ENCODE data around the gene POLG. TPM values are rescaled to one million over a fixed set of nuclear protein-coding genes. Genes with fewer than 3 reads are reported as not detected.

Gene POLG
- total and polyA plus RNA-seq, 2 experiments from 2014 or later = 28.8 to 74.1 TPM

DNA sequence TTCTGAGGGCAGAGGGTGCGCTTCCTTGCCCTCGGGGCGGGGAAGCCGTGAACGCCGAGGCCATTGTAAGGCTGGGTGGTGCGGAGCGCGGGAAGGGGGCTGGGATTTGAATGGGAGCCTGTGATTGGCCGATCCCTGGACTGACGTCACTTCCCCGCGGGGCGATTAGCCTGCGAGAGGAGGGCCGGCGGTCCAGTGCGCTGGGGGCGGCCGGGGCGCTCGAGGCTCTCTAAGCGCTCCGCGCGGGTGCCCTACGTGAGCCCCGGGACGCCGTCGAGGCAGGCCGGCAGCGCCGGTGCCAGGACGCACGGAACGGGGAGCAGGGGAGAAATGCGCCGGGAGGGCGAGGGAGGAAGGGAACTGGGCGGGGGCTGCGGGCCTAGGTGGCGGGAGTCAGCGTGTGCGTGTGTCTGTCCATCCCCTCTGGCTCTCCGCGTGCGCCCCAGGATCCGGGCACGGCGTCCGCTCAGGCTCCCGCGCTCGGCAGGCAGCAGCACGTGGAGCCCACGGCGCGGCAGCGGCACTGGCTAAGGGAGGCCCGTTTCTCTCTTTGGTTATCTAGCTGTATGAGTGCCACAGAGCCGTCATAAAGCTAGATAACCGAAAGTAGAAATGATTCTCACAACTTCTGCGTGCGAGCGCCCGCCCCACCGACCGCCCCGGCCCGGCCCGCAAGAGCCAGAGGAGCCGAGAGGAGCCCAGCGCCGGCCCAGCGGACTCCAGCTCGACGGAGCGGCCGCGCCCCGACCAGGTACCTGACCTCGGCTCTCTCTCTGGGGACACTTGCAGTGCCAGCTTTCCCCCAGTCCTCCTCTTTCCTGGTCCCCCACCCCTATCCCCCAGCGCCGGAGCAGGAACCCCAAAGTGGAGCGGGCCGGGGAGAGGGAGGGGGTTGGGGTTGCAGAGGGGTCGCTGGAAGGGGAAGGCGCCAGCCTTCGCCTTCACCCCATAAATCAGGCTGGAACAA lies 33.1 kb upstream of the POLG start:
- peaks cover 37% of the 10 kb centered on the region for H3K4me1 ChIP-seq (ENCODE audit: insufficient read depth)
- ATAC-seq (peak; percentile 49), DNase-seq (ENCODE audit: low spot score) (peak; percentile 89)
- peaks cover 29% of the 10 kb centered on the region for H4K20me1 ChIP-seq (replicated peaks; ENCODE audit: insufficient read depth)
- H3K27me3 ChIP-seq (ENCODE audit: insufficient read depth) = peaks cover 100% of the 10 kb centered on the region
- H3K79me2 ChIP-seq (replicated peaks; ENCODE audit: insufficient read depth) = no peaks in the 10 kb centered on the region
- TF ChIP-seq EZH2phosphoT487 (IDR thresholded peaks at IDR 0.05; ENCODE audit: unreplicated experiment) (peak; percentile 66), ZNF114 (CRISPR knock-in tag; IDR thresholded peaks at IDR 0.05) (no peak), CREB1 (CRISPR knock-in tag; IDR thresholded peaks at IDR 0.05; ENCODE audit: low read depth) (peak; percentile 91), POLR2AphosphoS5 (IDR thresholded peaks at IDR 0.05; ENCODE audit: low read depth) (no peak; the same call in 1 of the 2 replicates), EZH2 (IDR thresholded peaks at IDR 0.05; ENCODE audit: low read depth, unreplicated experiment) (peak; percentile 69), NANOG (IDR thresholded peaks at IDR 0.05; ENCODE audit: borderline replicate concordance) (no peak), JUNB (IDR thresholded peaks at IDR 0.05; ENCODE audit: unreplicated experiment) (no peak), STAT1 (IDR thresholded peaks at IDR 0.05; ENCODE audit: unreplicated experiment) (no peak), ZNF331 (CRISPR knock-in tag; IDR thresholded peaks at IDR 0.05; ENCODE audit: low read depth) (no peak)
- TF ChIP-seq, protein P1, sequence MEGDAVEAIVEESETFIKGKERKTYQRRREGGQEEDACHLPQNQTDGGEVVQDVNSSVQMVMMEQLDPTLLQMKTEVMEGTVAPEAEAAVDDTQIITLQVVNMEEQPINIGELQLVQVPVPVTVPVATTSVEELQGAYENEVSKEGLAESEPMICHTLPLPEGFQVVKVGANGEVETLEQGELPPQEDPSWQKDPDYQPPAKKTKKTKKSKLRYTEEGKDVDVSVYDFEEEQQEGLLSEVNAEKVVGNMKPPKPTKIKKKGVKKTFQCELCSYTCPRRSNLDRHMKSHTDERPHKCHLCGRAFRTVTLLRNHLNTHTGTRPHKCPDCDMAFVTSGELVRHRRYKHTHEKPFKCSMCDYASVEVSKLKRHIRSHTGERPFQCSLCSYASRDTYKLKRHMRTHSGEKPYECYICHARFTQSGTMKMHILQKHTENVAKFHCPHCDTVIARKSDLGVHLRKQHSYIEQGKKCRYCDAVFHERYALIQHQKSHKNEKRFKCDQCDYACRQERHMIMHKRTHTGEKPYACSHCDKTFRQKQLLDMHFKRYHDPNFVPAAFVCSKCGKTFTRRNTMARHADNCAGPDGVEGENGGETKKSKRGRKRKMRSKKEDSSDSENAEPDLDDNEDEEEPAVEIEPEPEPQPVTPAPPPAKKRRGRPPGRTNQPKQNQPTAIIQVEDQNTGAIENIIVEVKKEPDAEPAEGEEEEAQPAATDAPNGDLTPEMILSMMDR (conservative IDR thresholded peaks at IDR 0.05; ENCODE audit: low read depth in 2 of 2) = no peak
- TF ChIP-seq, protein P2, sequence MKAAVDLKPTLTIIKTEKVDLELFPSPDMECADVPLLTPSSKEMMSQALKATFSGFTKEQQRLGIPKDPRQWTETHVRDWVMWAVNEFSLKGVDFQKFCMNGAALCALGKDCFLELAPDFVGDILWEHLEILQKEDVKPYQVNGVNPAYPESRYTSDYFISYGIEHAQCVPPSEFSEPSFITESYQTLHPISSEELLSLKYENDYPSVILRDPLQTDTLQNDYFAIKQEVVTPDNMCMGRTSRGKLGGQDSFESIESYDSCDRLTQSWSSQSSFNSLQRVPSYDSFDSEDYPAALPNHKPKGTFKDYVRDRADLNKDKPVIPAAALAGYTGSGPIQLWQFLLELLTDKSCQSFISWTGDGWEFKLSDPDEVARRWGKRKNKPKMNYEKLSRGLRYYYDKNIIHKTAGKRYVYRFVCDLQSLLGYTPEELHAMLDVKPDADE (IDR thresholded peaks at IDR 0.05) = no peak
- TF ChIP-seq, protein P3, sequence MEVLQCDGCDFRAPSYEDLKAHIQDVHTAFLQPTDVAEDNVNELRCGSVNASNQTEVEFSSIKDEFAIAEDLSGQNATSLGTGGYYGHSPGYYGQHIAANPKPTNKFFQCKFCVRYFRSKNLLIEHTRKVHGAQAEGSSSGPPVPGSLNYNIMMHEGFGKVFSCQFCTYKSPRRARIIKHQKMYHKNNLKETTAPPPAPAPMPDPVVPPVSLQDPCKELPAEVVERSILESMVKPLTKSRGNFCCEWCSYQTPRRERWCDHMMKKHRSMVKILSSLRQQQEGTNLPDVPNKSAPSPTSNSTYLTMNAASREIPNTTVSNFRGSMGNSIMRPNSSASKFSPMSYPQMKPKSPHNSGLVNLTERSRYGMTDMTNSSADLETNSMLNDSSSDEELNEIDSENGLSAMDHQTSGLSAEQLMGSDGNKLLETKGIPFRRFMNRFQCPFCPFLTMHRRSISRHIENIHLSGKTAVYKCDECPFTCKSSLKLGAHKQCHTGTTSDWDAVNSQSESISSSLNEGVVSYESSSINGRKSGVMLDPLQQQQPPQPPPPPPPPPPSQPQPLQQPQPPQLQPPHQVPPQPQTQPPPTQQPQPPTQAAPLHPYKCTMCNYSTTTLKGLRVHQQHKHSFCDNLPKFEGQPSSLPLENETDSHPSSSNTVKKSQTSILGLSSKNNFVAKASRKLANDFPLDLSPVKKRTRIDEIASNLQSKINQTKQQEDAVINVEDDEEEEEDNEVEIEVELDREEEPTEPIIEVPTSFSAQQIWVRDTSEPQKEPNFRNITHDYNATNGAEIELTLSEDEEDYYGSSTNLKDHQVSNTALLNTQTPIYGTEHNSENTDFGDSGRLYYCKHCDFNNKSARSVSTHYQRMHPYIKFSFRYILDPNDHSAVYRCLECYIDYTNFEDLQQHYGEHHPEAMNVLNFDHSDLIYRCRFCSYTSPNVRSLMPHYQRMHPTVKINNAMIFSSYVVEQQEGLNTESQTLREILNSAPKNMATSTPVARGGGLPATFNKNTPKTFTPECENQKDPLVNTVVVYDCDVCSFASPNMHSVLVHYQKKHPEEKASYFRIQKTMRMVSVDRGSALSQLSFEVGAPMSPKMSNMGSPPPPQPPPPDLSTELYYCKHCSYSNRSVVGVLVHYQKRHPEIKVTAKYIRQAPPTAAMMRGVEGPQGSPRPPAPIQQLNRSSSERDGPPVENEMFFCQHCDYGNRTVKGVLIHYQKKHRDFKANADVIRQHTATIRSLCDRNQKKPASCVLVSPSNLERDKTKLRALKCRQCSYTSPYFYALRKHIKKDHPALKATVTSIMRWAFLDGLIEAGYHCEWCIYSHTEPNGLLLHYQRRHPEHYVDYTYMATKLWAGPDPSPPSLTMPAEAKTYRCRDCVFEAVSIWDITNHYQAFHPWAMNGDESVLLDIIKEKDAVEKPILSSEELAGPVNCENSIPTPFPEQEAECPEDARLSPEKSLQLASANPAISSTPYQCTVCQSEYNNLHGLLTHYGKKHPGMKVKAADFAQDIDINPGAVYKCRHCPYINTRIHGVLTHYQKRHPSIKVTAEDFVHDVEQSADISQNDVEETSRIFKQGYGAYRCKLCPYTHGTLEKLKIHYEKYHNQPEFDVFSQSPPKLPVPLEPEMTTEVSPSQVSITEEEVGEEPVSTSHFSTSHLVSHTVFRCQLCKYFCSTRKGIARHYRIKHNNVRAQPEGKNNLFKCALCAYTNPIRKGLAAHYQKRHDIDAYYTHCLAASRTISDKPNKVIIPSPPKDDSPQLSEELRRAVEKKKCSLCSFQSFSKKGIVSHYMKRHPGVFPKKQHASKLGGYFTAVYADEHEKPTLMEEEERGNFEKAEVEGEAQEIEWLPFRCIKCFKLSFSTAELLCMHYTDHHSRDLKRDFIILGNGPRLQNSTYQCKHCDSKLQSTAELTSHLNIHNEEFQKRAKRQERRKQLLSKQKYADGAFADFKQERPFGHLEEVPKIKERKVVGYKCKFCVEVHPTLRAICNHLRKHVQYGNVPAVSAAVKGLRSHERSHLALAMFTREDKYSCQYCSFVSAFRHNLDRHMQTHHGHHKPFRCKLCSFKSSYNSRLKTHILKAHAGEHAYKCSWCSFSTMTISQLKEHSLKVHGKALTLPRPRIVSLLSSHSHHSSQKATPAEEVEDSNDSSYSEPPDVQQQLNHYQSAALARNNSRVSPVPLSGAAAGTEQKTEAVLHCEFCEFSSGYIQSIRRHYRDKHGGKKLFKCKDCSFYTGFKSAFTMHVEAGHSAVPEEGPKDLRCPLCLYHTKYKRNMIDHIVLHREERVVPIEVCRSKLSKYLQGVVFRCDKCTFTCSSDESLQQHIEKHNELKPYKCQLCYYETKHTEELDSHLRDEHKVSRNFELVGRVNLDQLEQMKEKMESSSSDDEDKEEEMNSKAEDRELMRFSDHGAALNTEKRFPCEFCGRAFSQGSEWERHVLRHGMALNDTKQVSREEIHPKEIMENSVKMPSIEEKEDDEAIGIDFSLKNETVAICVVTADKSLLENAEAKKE (CRISPR knock-in tag; IDR thresholded peaks at IDR 0.05) = no peak
- TF ChIP-seq, protein P4, sequence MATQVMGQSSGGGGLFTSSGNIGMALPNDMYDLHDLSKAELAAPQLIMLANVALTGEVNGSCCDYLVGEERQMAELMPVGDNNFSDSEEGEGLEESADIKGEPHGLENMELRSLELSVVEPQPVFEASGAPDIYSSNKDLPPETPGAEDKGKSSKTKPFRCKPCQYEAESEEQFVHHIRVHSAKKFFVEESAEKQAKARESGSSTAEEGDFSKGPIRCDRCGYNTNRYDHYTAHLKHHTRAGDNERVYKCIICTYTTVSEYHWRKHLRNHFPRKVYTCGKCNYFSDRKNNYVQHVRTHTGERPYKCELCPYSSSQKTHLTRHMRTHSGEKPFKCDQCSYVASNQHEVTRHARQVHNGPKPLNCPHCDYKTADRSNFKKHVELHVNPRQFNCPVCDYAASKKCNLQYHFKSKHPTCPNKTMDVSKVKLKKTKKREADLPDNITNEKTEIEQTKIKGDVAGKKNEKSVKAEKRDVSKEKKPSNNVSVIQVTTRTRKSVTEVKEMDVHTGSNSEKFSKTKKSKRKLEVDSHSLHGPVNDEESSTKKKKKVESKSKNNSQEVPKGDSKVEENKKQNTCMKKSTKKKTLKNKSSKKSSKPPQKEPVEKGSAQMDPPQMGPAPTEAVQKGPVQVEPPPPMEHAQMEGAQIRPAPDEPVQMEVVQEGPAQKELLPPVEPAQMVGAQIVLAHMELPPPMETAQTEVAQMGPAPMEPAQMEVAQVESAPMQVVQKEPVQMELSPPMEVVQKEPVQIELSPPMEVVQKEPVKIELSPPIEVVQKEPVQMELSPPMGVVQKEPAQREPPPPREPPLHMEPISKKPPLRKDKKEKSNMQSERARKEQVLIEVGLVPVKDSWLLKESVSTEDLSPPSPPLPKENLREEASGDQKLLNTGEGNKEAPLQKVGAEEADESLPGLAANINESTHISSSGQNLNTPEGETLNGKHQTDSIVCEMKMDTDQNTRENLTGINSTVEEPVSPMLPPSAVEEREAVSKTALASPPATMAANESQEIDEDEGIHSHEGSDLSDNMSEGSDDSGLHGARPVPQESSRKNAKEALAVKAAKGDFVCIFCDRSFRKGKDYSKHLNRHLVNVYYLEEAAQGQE (IDR thresholded peaks at IDR 0.05; ENCODE audit: unreplicated experiment) = peak; percentile 27
- peaks cover 13% of the 10 kb centered on the region; the same call in 1 of the 2 replicates for H3F3A ChIP-seq (replicated peaks; ENCODE audit: low read depth)
- no peaks in the 10 kb centered on the region; the same call in 1 of the 2 replicates for H3K36me3 ChIP-seq (ENCODE audit: insufficient read depth)
- peak overlapping the region; percentile 55 for H3K4me3 Mint-ChIP-seq
- no peak overlapping the region for H3K27ac Mint-ChIP-seq
- peaks cover 28% of the 10 kb centered on the region for H3K4me1 Mint-ChIP-seq
- no peak overlapping the region for H3K27ac ChIP-seq (ENCODE audit: low read depth)
- H3K4me3 ChIP-seq = peak overlapping the region; percentile 50
- no peaks in the 10 kb centered on the region for H3K9me2 ChIP-seq (ENCODE audit: insufficient read depth)
- peaks cover 98% of the 10 kb centered on the region for H3K27me3 Mint-ChIP-seq (ENCODE audit: insufficient read depth, low read depth, poor library complexity)
- peaks cover 8% of the 10 kb centered on the region; the same call in 2 of the 3 replicates for H3K9me3 Mint-ChIP-seq
- peak overlapping the region; percentile 83 for H2AFZ ChIP-seq
- no peaks in the 10 kb centered on the region; the same call in 2 of the 3 replicates for H3K36me3 Mint-ChIP-seq (ENCODE audit: low read depth)
- H3K4me2 ChIP-seq = peak overlapping the region; percentile 75

All from GM23338 (cell line).